Endometrial microvascular endothelial cells (primary cell): ENCODE measurements around the gene ZNF37A. TPM values are rescaled to one million over a fixed set of nuclear protein-coding genes. Genes with fewer than 3 reads are reported as not detected.
"Not testable (repeated sequence)": the region's sequence is repeated elsewhere in the genome, so short reads cannot be mapped to it uniquely, and the experiment has no call there.

Experiments used
- in situ Hi-C: cut with HindIII; loops from 2 replicates; pipeline ENCODE4 v1.10.0; 2017; ENCODE audit warnings: low sequenced_read_pairs, low pct_unique_long_range_greater_than_20kb; ENCODE audit errors: inconsistent ontology term
- total RNA-seq: library from RNA; depleted of rRNA; stranded (reverse); fragments of >200 nt; gene quantifications from one replicate; pipeline ENCODE4 v1.2.3, GENCODE V29; 2015; ENCODE audit errors: inconsistent ontology term

ZNF37A gene
- total RNA-seq, 1 donor from 2014 or later: 22.9 TPM

GRCh38 chr10:38146579-38147333 lies 52.6 kb downstream of the ZNF37A start:
- in situ Hi-C loops: no loop called here

- in situ Hi-C loops: no loop called here
These were observed 53.5 kb downstream of the ZNF37A start for GRCh38 chr10:38147686-38148085.

GRCh38 chr10:38150891-38151463 lies 56.8 kb downstream of the ZNF37A start:
- in situ Hi-C loops: not testable (repeated sequence)

GRCh38 chr10:38156416-38157269 lies 62.5 kb downstream of the ZNF37A start:
- in situ Hi-C loops: no loop called here

GRCh38 chr10:38157270-38157685 lies 63.1 kb downstream of the ZNF37A start:
- in situ Hi-C loops: no loop called here

GRCh38 chr10:38159004-38159403 lies 64.9 kb downstream of the ZNF37A start:
- in situ Hi-C loops: no loop called here

- in situ Hi-C loops: no loop called here
These were observed 69.5 kb downstream of the ZNF37A start for GRCh38 chr10:38163617-38164016.

- in situ Hi-C loops: no loop called here
These were observed 80.2 kb downstream of the ZNF37A start for GRCh38 chr10:38174336-38174735.

- in situ Hi-C loops: no loop called here
These were observed 90.3 kb downstream of the ZNF37A start for GRCh38 chr10:38184477-38184876.

Other genes with a start within 250 kb of the ZNF37A start
- 5.6 TPM for gene ZNF248, start 236.7 kb upstream of the ZNF37A start, total RNA-seq
- gene ZNF25, start 117.7 kb upstream of the ZNF37A start, total RNA-seq: 6.3 TPM
- 20.8 TPM for gene ZNF33A, start 83.7 kb upstream of the ZNF37A start, total RNA-seq